Keratinocyte (primary cell): Measurements from ENCODE around the gene CUX1. TPM values are rescaled to one million over a fixed set of nuclear protein-coding genes. Genes with fewer than 3 reads are reported as not detected.

Source experiments
- DNase-seq: peaks from one replicate; pipeline ENCODE4 v3.0.0-alpha.2; 2011; ENCODE audit warnings: low read depth, missing footprints, low spot score
- FAIRE-seq: peaks from 2 replicates; lab custom pipeline; 2011; peaks lifted over from hg19 to GRCh38; lab: Jason Lieb, UNC
- H2AFZ ChIP-seq: 2 replicates; pipeline ENCODE4 v1.6.0; 2012; ENCODE audit warnings: low read length, control low read depth, inconsistent platforms; ENCODE audit not compliant: control insufficient read depth
- H3K27ac ChIP-seq: 2 replicates; pipeline ENCODE4 v1.5.1; 2011; ENCODE audit warnings: low read length; ENCODE audit not compliant: control insufficient read depth, insufficient read depth
- H3K27me3 ChIP-seq: 3 replicates; pipeline ENCODE4 v1.6.0; 2011; ENCODE audit warnings: low read length; ENCODE audit not compliant: control insufficient read depth, insufficient read depth; ENCODE audit errors: extremely low read depth
- H3K36me3 ChIP-seq, 2 experiments: 2 replicates in 1 of 2; 3 replicates in 1 of 2; pipeline ENCODE4 v1.5.1; 2011; ENCODE audit warnings: low read length in 2 of 2, mild to moderate bottlenecking in 1 of 2; ENCODE audit not compliant: control insufficient read depth in 2 of 2, insufficient read depth in 2 of 2; ENCODE audit errors: extremely low read depth in 1 of 2
- H3K4me1 ChIP-seq: 3 replicates; pipeline ENCODE4 v1.5.1; 2011; ENCODE audit warnings: low read length; ENCODE audit not compliant: control insufficient read depth, insufficient read depth; ENCODE audit errors: extremely low read depth
- H3K4me2 ChIP-seq: 3 replicates; pipeline ENCODE4 v1.6.0; 2011; ENCODE audit warnings: low read depth, low read length; ENCODE audit not compliant: control insufficient read depth, insufficient read depth; ENCODE audit errors: extremely low read depth
- H3K4me3 ChIP-seq, 3 experiments: fragments of 200-600 bp in 1 of 3; sonication (generic) in 1 of 3; 2 replicates in 2 of 3; 3 replicates in 1 of 3; pipeline ENCODE4 v1.5.1; 2011 to 2016; ENCODE audit warnings: low read length in 3 of 3, mild to moderate bottlenecking in 3 of 3, control low read depth in 2 of 3, inconsistent platforms in 1 of 3, low read depth in 1 of 3, mixed read lengths in 1 of 3, mixed run types in 1 of 3, moderate library complexity in 1 of 3; ENCODE audit not compliant: control insufficient read depth in 2 of 3, insufficient read depth in 2 of 3; ENCODE audit errors: extremely low read depth in 1 of 3
- H3K79me2 ChIP-seq: 2 replicates; pipeline ENCODE4 v1.6.0; 2012; ENCODE audit warnings: low read length; ENCODE audit not compliant: control insufficient read depth, insufficient read depth
- H3K9ac ChIP-seq: 3 replicates; pipeline ENCODE4 v1.6.0; 2011; ENCODE audit warnings: low read length; ENCODE audit not compliant: control insufficient read depth, insufficient read depth; ENCODE audit errors: extremely low read depth
- H3K9me1 ChIP-seq: 3 replicates; pipeline ENCODE4 v1.6.0; 2011; ENCODE audit warnings: low read length; ENCODE audit not compliant: control insufficient read depth, insufficient read depth; ENCODE audit errors: extremely low read depth
- H3K9me3 ChIP-seq: 2 replicates; pipeline ENCODE4 v1.5.1; 2012; ENCODE audit warnings: low read depth, low read length; ENCODE audit not compliant: control insufficient read depth
- H4K20me1 ChIP-seq: 3 replicates; pipeline ENCODE4 v1.6.0; 2011; ENCODE audit warnings: low read length; ENCODE audit not compliant: control insufficient read depth, insufficient read depth; ENCODE audit errors: extremely low read depth
- EZH2 ChIP-seq: IDR thresholded peaks from one replicate; pipeline ENCODE4 v1.6.1; 2012; ENCODE audit warnings: inconsistent platforms, mild to moderate bottlenecking, low read length, moderate library complexity
- dilution Hi-C: fragments of 300-500 bp; cut with MboI; formaldehyde crosslinking; loops from one replicate; pipeline ENCODE4 v1.7.0; 2020; ENCODE audit warnings: low sequenced_read_pairs; ENCODE audit not compliant: extremely low pct_ligation_motif_present
- polyA plus RNA-seq, 5 experiments: library from polyadenylated mRNA; depleted of rRNA in 3 of 5; stranded (reverse) in 3 of 5; stranded (forward) in 1 of 5; unstranded in 1 of 5; fragments of >200 nt; gene quantifications; 1 replicate in 1 of 5; 2 replicates in 3 of 5; 3 replicates in 1 of 5; pipeline versions ENCODE4 v1.2.1 to v1.2.3, GENCODE V29; 2011 to 2012; ENCODE audit warnings: missing spikeins in 2 of 5, low read depth in 1 of 5, low replicate concordance in 1 of 5
- TF ChIP-seq, protein P1 (sequence below), 3 experiments: IDR thresholded peaks in 1 of 3; conservative IDR thresholded peaks in 1 of 3; optimal IDR thresholded peaks in 1 of 3; 2 replicates in 2 of 3; 3 replicates in 1 of 3; pipeline versions ENCODE3 to v1.5.1; 2011; ENCODE audit warnings: low read length in 3 of 3, mild to moderate bottlenecking in 3 of 3, moderate library complexity in 2 of 3, control low read depth in 1 of 3, inconsistent platforms in 1 of 3; ENCODE audit not compliant: insufficient read depth in 2 of 3; ENCODE audit errors: extremely low read depth in 1 of 3

Gene CUX1
- polyA plus RNA-seq, 1 donor (not counting 4 experiments of a cell fraction or from before 2014, with no cell fraction given): 18.3 TPM

DNA sequence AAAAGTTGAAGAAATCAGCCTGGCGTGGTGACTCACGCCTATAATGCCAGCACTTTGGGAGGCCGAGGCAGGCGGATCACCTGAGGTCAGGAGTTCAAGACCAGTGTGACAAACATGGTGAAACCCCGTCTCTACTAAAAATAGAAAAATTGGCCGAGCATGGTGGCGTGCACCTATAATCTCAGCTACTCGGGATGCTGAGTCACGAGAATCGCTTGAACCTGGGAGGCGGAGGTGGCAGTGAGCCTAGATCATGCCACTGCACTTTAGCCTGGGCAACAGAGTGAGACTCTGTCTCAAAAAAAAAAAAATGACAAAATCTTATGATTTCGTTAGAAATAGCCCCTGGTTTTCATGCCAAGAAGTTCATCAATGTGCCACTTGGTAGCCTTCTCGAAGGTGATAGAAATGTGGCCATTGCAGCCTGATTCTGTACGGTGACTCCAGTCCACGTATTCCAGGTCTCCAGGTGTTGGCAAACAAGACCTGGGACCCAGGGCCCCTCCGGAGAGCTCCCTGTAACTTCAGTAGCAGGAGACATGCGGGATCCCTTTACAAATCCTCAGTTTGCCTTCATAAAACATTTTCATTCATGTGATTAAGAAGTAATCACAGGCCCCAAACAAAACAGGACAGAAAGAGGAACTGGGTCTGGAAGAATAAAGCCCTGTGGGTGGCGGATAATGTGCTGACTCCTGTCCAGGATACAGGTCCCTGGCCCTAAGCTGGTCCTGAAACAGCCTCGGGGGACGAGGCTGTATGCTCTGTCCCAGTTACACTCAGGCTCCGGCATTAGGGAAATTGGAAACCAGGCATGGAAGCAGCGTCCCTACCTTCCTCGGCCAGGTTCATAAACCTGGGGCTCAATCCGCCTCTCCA lies 262.0 kb downstream of the CUX1 start:
- Histone ChIP-seq H3K27ac (no peak overlapping the region), H3K27me3 (no peaks in the 10 kb centered on the region), H2AFZ (no peak overlapping the region), H3K4me2 (no peak overlapping the region), H3K36me3 (no peaks in the 10 kb centered on the region), H4K20me1 (no peaks in the 10 kb centered on the region), H3K4me1 (peaks cover 3% of the 10 kb centered on the region), H3K9me1 (no peaks in the 10 kb centered on the region), H3K4me3 (no peak overlapping the region), H3K79me2 (no peaks in the 10 kb centered on the region), H3K9me3 (no peaks in the 10 kb centered on the region), H3K9ac (no peak overlapping the region)
- no peak for FAIRE-seq
- dilution Hi-C loops: no loop called here
- no peak for TF ChIP-seq EZH2
- TF ChIP-seq, protein P1, sequence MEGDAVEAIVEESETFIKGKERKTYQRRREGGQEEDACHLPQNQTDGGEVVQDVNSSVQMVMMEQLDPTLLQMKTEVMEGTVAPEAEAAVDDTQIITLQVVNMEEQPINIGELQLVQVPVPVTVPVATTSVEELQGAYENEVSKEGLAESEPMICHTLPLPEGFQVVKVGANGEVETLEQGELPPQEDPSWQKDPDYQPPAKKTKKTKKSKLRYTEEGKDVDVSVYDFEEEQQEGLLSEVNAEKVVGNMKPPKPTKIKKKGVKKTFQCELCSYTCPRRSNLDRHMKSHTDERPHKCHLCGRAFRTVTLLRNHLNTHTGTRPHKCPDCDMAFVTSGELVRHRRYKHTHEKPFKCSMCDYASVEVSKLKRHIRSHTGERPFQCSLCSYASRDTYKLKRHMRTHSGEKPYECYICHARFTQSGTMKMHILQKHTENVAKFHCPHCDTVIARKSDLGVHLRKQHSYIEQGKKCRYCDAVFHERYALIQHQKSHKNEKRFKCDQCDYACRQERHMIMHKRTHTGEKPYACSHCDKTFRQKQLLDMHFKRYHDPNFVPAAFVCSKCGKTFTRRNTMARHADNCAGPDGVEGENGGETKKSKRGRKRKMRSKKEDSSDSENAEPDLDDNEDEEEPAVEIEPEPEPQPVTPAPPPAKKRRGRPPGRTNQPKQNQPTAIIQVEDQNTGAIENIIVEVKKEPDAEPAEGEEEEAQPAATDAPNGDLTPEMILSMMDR (optimal IDR thresholded peaks at IDR 0.05 in 1 of 3, IDR thresholded peaks at IDR 0.05 in 1 of 3, conservative IDR thresholded peaks at IDR 0.05 in 1 of 3; ENCODE audit: extremely low read depth in 1 of 3, insufficient read depth in 2 of 3, low read length in 3 of 3): no peak
- no peak for DNase-seq

DNA sequence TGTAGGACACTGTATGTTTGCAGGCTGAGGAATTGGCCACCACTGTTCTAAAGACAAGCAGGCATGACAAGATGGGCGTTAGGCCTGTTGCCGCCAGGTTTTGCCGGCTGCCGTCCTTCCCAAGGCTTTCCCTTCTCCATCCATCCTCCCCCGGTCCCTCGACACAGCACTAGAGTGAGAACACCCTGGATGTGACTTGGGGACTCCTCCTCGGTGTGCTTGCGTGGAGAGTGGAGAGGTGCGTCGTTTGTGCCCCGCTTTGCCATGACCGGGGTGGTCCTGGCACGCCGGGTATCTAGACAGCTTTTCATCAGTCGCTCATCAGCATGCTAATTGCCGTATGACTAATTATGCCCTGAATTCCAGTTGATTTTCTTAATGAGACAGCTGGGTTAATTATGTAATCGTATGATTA lies 262.6 kb downstream of the CUX1 start:
- no peak overlapping the region for H3K4me2 ChIP-seq
- dilution Hi-C loops: no loop called here
- H3K4me3 ChIP-seq: no peak overlapping the region
- FAIRE-seq (no peak), DNase-seq (no peak)
- no peak overlapping the region for H3K9ac ChIP-seq
- H3K9me3 ChIP-seq: no peaks in the 10 kb centered on the region
- no peak overlapping the region for H3K27ac ChIP-seq
- H3K27me3 ChIP-seq: no peaks in the 10 kb centered on the region
- peaks cover 3% of the 10 kb centered on the region for H3K4me1 ChIP-seq
- H3K9me1 ChIP-seq: no peaks in the 10 kb centered on the region
- no peak overlapping the region for H2AFZ ChIP-seq
- H4K20me1 ChIP-seq: no peaks in the 10 kb centered on the region
- no peaks in the 10 kb centered on the region for H3K79me2 ChIP-seq
- TF ChIP-seq, protein P1 (optimal IDR thresholded peaks at IDR 0.05 in 1 of 3, IDR thresholded peaks at IDR 0.05 in 1 of 3, conservative IDR thresholded peaks at IDR 0.05 in 1 of 3; ENCODE audit: extremely low read depth in 1 of 3, insufficient read depth in 2 of 3, low read length in 3 of 3): no peak
- no peak for TF ChIP-seq EZH2
- no peaks in the 10 kb centered on the region for H3K36me3 ChIP-seq
